HG03558 (cell line): ENCODE results near the gene VPS8.
"Not testable (repeated sequence)": the region's sequence is repeated elsewhere in the genome, so short reads cannot be mapped to it uniquely, and the experiment has no call there.

Experiments used
- ATAC-seq: cut with Tn5 transposase; IDR thresholded peaks from one replicate; pipeline ENCODE4 v1.9.1; 2021; ENCODE audit warnings: moderate number of reproducible peaks; ENCODE audit not compliant: unreplicated experiment; ENCODE audit errors: extremely low read depth

The VPS8 gene

GRCh38 chr3:184845819-184846218 is 33.9 kb downstream of the VPS8 start:
- ATAC-seq: no peak

- ATAC-seq: no peak
These were observed 34.5 kb downstream of the VPS8 start for GRCh38 chr3:184846496-184846895.

- ATAC-seq: no peak
These were observed 37.0 kb downstream of the VPS8 start for GRCh38 chr3:184848934-184849333.

GRCh38 chr3:184850201-184850600 is 38.2 kb downstream of the VPS8 start:
- no peak for ATAC-seq

- ATAC-seq: no peak
These were observed 45.1 kb downstream of the VPS8 start for GRCh38 chr3:184857099-184857498.

- no peak for ATAC-seq
These were observed 52.0 kb downstream of the VPS8 start for GRCh38 chr3:184864000-184864399.

- no peak for ATAC-seq
These were observed 56.5 kb downstream of the VPS8 start for GRCh38 chr3:184868477-184868876.

- ATAC-seq: no peak
These were observed 60.2 kb downstream of the VPS8 start for GRCh38 chr3:184872200-184872599.

GRCh38 chr3:184873141-184873540 is 61.2 kb downstream of the VPS8 start:
- no peak for ATAC-seq

- no peak for ATAC-seq
These were observed 63.0 kb downstream of the VPS8 start for GRCh38 chr3:184874709-184875644.

GRCh38 chr3:184880276-184881019 is 68.5 kb downstream of the VPS8 start:
- no peak for ATAC-seq

GRCh38 chr3:184884359-184885017 is 72.5 kb downstream of the VPS8 start:
- peak; percentile 91 for ATAC-seq

GRCh38 chr3:184885112-184885511 is 73.1 kb downstream of the VPS8 start:
- no peak for ATAC-seq

- no peak for ATAC-seq
These were observed 75.6 kb downstream of the VPS8 start for GRCh38 chr3:184887574-184887973.

- no peak for ATAC-seq
These were observed 77.4 kb downstream of the VPS8 start for GRCh38 chr3:184889312-184889904.

GRCh38 chr3:184894051-184894450 is 82.1 kb downstream of the VPS8 start:
- ATAC-seq: no peak

GRCh38 chr3:184895350-184895749 is 83.4 kb downstream of the VPS8 start:
- no peak for ATAC-seq

- no peak for ATAC-seq
These were observed 84.4 kb downstream of the VPS8 start for GRCh38 chr3:184896336-184896735.

GRCh38 chr3:184899953-184900595 is 88.1 kb downstream of the VPS8 start:
- ATAC-seq: no peak

- not testable (repeated sequence) for ATAC-seq
These were observed 95.1 kb downstream of the VPS8 start for GRCh38 chr3:184907031-184907430.
